Right lobe of liver (tissue), 4 donors: ENCODE data around the gene MROH2A.

Experiments used
- POLR2A ChIP-seq: fragments of 450-650 bp; IDR thresholded peaks from one replicate; pipeline ENCODE4 v1.6.1; 2017; ENCODE audit warnings: antibody characterized with exemption, mild to moderate bottlenecking
- TF ChIP-seq, protein P1 (sequence below), 4 donors: fragments of 200-600 bp in 3 of 4; fragments of 450-650 bp in 1 of 4; IDR thresholded peaks; one replicate each; pipeline versions ENCODE4 v1.5.1 to v1.8.0; 2016 to 2022; ENCODE audit warnings: antibody characterized with exemption in 4 of 4, mild to moderate bottlenecking in 2 of 4
- donor health status: DM: no; HTN: no; CAD: no.
- donor health status: DM: no; HTN: no; CAD: no.
- donor health status: DM: no; HTN: yes; CAD: no.

- TF ChIP-seq, protein P1, sequence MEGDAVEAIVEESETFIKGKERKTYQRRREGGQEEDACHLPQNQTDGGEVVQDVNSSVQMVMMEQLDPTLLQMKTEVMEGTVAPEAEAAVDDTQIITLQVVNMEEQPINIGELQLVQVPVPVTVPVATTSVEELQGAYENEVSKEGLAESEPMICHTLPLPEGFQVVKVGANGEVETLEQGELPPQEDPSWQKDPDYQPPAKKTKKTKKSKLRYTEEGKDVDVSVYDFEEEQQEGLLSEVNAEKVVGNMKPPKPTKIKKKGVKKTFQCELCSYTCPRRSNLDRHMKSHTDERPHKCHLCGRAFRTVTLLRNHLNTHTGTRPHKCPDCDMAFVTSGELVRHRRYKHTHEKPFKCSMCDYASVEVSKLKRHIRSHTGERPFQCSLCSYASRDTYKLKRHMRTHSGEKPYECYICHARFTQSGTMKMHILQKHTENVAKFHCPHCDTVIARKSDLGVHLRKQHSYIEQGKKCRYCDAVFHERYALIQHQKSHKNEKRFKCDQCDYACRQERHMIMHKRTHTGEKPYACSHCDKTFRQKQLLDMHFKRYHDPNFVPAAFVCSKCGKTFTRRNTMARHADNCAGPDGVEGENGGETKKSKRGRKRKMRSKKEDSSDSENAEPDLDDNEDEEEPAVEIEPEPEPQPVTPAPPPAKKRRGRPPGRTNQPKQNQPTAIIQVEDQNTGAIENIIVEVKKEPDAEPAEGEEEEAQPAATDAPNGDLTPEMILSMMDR (IDR thresholded peaks at IDR 0.05), result no peak
- no peak for TF ChIP-seq POLR2A
Measured at GRCh38 chr2:233775414-233775813, 2.7 kb upstream of the MROH2A start.
